ENCODE results near the gene APOE. TPM values are rescaled to one million over a fixed set of nuclear protein-coding genes. Genes with fewer than 3 reads are reported as not detected.

APOE gene
- total RNA-seq, 4 donors from 2014 or later = 248 to 920 (median 429) TPM

- TF ChIP-seq, protein P1, sequence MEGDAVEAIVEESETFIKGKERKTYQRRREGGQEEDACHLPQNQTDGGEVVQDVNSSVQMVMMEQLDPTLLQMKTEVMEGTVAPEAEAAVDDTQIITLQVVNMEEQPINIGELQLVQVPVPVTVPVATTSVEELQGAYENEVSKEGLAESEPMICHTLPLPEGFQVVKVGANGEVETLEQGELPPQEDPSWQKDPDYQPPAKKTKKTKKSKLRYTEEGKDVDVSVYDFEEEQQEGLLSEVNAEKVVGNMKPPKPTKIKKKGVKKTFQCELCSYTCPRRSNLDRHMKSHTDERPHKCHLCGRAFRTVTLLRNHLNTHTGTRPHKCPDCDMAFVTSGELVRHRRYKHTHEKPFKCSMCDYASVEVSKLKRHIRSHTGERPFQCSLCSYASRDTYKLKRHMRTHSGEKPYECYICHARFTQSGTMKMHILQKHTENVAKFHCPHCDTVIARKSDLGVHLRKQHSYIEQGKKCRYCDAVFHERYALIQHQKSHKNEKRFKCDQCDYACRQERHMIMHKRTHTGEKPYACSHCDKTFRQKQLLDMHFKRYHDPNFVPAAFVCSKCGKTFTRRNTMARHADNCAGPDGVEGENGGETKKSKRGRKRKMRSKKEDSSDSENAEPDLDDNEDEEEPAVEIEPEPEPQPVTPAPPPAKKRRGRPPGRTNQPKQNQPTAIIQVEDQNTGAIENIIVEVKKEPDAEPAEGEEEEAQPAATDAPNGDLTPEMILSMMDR (IDR thresholded peaks at IDR 0.05) = no peak
- DNase-seq (ENCODE audit: low spot score) (no peak), ATAC-seq (ENCODE audit: low FRiP score) (no peak)
Measured at GRCh38 chr19:44930088-44930487, 24.5 kb downstream of the APOE start.

- ATAC-seq (ENCODE audit: low FRiP score) (no peak), DNase-seq (ENCODE audit: low spot score) (no peak)
- TF ChIP-seq, protein P1 (IDR thresholded peaks at IDR 0.05) = no peak
Measured at GRCh38 chr19:44931541-44931940, 25.9 kb downstream of the APOE start.

DNA sequence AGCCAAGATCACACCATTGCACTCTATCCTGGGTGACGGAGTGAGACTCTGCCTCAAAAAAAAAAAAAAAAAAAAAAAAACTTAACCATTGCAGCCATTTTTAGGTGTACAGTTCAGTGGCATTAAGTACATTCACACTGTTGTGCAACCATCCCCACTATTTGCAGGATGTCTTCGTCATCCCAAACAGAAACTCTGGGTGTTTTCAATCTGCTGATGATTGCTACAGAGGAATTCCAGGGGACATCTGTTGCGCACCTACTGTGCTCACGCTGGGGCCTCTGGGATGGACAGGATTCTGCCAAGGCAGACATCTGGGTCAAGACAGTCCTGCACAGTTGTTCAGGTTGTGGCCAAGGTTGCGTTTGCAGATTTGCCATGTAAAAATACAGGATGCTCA is 34.1 kb downstream of the APOE start:
- ATAC-seq (ENCODE audit: low FRiP score) (no peak), DNase-seq (ENCODE audit: low spot score) (no peak)
- TF ChIP-seq, protein P1 (IDR thresholded peaks at IDR 0.05) = no peak

- no peak for DNase-seq (ENCODE audit: low spot score)
- ATAC-seq (ENCODE audit: low FRiP score) = no peak
- TF ChIP-seq, protein P1 (IDR thresholded peaks at IDR 0.05) = no peak
Measured at GRCh38 chr19:44942067-44942571, 36.5 kb downstream of the APOE start, which contains the start of gene APOC4. APOC4 (plus strand) TSS chr19:44942237; CDS start chr19:44942278, 41 bp downstream.

- ATAC-seq (ENCODE audit: low FRiP score) = no peak
- TF ChIP-seq, protein P1 (IDR thresholded peaks at IDR 0.05) = no peak
- DNase-seq (ENCODE audit: low spot score) = no peak
Measured at GRCh38 chr19:44943801-44944249, 38.2 kb downstream of the APOE start.

DNA sequence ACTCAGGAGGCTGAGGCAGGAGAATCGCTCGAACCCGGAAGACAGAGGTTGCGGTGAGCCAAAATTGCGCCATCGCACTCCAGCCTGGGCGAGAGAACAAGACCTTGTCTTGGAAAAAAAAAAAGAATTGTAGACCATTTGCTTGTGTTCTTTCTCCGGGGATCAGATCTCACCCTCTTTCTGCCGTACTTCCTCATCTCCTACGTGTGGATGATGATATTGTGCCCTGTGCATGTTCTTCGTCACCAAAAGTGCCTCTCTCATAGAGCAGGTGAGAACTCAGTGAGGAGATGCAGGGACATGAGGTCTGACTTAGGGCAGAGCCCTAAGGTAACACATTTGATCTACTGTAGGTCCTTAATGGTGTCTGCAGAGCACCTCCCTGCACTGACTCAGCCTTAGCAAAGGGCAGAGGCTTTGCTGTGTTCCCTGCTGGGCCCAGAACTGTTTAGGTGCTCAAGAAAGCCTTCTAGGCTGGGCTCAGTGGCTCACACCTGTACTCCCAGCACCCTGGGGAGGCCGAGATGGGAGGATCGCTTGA is 41.5 kb downstream of the APOE start:
- DNase-seq (ENCODE audit: low spot score) = no peak
- ATAC-seq (ENCODE audit: low FRiP score) = no peak
- TF ChIP-seq, protein P1 (IDR thresholded peaks at IDR 0.05) = no peak

DNA sequence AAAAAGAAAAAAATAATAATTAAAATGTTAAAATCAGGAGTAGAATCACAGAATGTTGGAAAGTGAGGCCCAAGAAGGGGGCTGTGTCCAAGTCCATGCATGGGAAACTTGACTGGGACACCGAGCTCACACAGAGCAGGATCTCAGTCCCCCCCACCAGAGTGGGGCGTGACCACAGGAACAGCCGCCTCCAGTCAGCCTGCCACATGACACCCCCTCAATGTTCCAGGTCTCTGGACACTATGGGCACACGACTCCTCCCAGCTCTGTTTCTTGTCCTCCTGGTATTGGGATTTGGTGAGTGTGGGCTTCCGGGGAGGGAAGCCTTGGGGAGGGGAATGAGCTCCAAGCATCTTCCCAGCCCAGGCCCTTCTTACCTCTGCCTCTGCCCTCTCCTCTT is 42.6 kb downstream of the APOE start:
- TF ChIP-seq, protein P1 (IDR thresholded peaks at IDR 0.05) = no peak
- ATAC-seq (ENCODE audit: low FRiP score) = no peak
- DNase-seq (ENCODE audit: low spot score) = no peak

Data from omental fat pad (tissue), 4 donors.